Ureter (tissue), 1 donor: ENCODE measurements around the gene TMEM267. TPM values are rescaled to one million over a fixed set of nuclear protein-coding genes. Genes with fewer than 3 reads are reported as not detected.
A peak's percentile ranks its signal among the peaks of the same experiment; 100 is the strongest.
"Not testable (repeated sequence)": the region's sequence is repeated elsewhere in the genome, so short reads cannot be mapped to it uniquely, and the experiment has no call there.

Experiments
- DNase-seq: peaks from one replicate; pipeline ENCODE4 v3.0.0-alpha.2; 2020; ENCODE audit warnings: low spot score
- total RNA-seq: library from RNA; stranded (reverse); gene quantifications from one replicate; pipeline ENCODE4 v1.2.4, GENCODE V29; 2023
- donor health status: DM: yes; HTN: yes; CAD: no.

Gene TMEM267
- total RNA-seq, 1 donor from 2014 or later, result 17.5 TPM

GRCh38 chr5:43409809-43410271 lies 73.8 kb downstream of the TMEM267 start:
- no peak for DNase-seq

GRCh38 chr5:43402524-43403066 lies 81.1 kb downstream of the TMEM267 start:
- not testable (repeated sequence) for DNase-seq

DNA sequence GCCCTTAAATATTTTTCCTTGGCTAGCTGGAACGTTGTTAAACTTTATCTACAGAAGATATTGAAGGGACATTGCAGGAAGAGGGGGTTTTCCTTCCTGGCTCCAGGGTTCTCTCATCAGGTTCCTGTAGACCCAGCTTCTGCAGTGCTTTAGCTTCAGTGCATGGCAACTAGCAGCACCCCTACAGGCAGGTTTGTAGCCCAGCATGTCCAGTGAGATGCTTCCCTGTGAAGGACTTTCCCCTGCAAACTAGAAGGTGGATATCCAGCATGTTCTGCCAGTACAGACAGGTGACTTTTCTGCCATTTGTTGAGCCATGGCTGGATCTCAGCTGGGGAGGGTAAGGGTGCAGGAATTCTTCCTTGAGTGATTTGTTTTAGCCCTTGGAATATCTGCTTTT lies 81.8 kb downstream of the TMEM267 start:
- DNase-seq, result no peak

GRCh38 chr5:43400082-43400481 lies 83.6 kb downstream of the TMEM267 start:
- no peak for DNase-seq

DNA sequence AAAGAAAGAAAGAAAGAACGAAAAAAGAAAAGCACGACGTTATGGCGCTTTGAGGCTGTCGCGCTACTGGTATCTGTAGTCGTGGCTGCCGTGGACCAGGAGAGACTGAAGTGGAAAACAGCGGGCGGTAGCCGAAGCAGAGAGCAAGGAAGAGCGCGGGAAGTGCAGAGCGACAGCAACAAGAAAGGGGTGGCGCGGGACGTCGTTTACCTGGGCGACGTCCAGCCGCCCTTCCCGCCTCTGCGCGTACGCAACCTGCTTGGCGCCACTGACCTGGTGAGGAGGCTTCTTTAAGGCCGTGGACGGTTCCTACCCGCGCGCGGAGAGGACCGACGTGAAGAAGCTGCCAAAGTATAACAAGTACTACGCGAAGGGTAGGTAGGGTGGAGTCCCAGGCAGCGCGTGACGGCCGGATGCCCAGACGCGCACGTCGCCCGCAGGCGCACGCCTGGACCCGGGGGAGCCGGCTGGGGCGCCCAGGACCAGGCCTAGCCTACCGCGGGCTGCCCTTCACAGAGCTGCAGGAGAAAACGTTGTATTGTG lies 86.8 kb downstream of the TMEM267 start:
- peak; percentile 59 for DNase-seq

Other genes with a start within 250 kb of the TMEM267 start
- gene HMGCS1, start 170.5 kb downstream of the TMEM267 start, total RNA-seq, result 131 TPM
- gene CCL28, start 71.5 kb downstream of the TMEM267 start, total RNA-seq, result 7.6 TPM
- 3.2 TPM for gene C5orf34, start 31.3 kb upstream of the TMEM267 start, total RNA-seq
- 77.5 TPM for gene PAIP1, start 73.2 kb upstream of the TMEM267 start, total RNA-seq
- 71.1 TPM for gene NNT, start 119.3 kb upstream of the TMEM267 start, total RNA-seq